Heart left ventricle (tissue), 16 donors: Measurements from ENCODE around the gene GDF7. TPM values are rescaled to one million over a fixed set of nuclear protein-coding genes. Genes with fewer than 3 reads are reported as not detected.

Experiments
- ATAC-seq, 4 donors: fragments of 200-7000 bp; cut with Tn5 transposase; one replicate each; pipeline ENCODE4 v1.9.1; 2020 to 2022; ENCODE audit warnings: moderate library complexity in 4 of 4, mild to moderate bottlenecking in 3 of 4, moderate number of reproducible peaks in 1 of 4
- DNase-seq, 5 donors: peaks; one replicate each; pipeline ENCODE4 v3.0.0-alpha.2; 2020
- H3K27ac ChIP-seq, 12 donors: fragments of 200-600 bp; sonication (generic) in 4 of 12; one replicate each; pipeline versions ENCODE4 v1.5.0 to v1.8.0; 2016 to 2022; ENCODE audit warnings: mild to moderate bottlenecking in 2 of 12
- H3K27me3 ChIP-seq, 9 donors: fragments of 200-600 bp; sonication (generic) in 2 of 9; one replicate each; pipeline versions ENCODE4 v1.5.1 to v1.8.0; 2016 to 2022; ENCODE audit warnings: mild to moderate bottlenecking in 3 of 9
- H3K36me3 ChIP-seq, 9 donors: fragments of 200-600 bp; sonication (generic) in 2 of 9; one replicate each; pipeline versions ENCODE4 v1.5.0 to v1.8.0; 2018 to 2022; ENCODE audit warnings: mild to moderate bottlenecking in 2 of 9
- H3K4me1 ChIP-seq, 12 donors: fragments of 200-600 bp; sonication (generic) in 4 of 12; one replicate each; pipeline versions ENCODE4 v1.5.0 to v1.8.0; 2016 to 2022; ENCODE audit warnings: mild to moderate bottlenecking in 3 of 12
- H3K4me3 ChIP-seq, 12 donors: fragments of 200-600 bp; sonication (generic) in 4 of 12; one replicate each; pipeline versions ENCODE4 v1.5.0 to v1.8.0; 2017 to 2022; ENCODE audit warnings: mild to moderate bottlenecking in 9 of 12, moderate library complexity in 4 of 12
- H3K9me3 ChIP-seq, 12 donors: fragments of 200-600 bp; sonication (generic) in 4 of 12; one replicate each; pipeline versions ENCODE4 v1.5.0 to v1.8.0; 2016 to 2022; ENCODE audit warnings: mild to moderate bottlenecking in 1 of 12
- CTCF ChIP-seq, 12 donors: fragments of 200-600 bp; sonication (generic) in 4 of 12; IDR thresholded peaks; one replicate each; pipeline versions ENCODE4 v1.5.0 to v1.8.0; 2018 to 2022; ENCODE audit warnings: antibody characterized with exemption in 12 of 12, mild to moderate bottlenecking in 5 of 12
- POLR2A ChIP-seq, 2 donors: fragments of 450-650 bp; IDR thresholded peaks; one replicate each; pipeline ENCODE4 v1.6.1; 2017; ENCODE audit warnings: antibody characterized with exemption in 2 of 2, mild to moderate bottlenecking in 2 of 2, moderate library complexity in 2 of 2
- WGBS, 4 donors: extraction: QIAGEN DNeasy Blood & Tissue Kit in 2 of 4; methylation state at CpG; one replicate each; pipeline versions ENCODE4 v1.1.5 to v1.1.7; 2013 to 2018; 5-methylcytosine and 5-hydroxymethylcytosine counted together
- intact Hi-C, 10 donors: fragments of 100-400 bp; cut with DNase I; formaldehyde crosslinking; loops; one replicate each; pipeline versions ENCODE4 v1.11.1 to v1.14.2; 2022
- polyA plus RNA-seq, 2 donors: library from polyadenylated mRNA; stranded (reverse); fragments of 200-250 nt; gene quantifications; one replicate each; pipeline ENCODE4 v1.2.3, GENCODE V29; 2013
- total RNA-seq, 9 donors: library from RNA; depleted of rRNA in 2 of 9; stranded (reverse); fragments of >200 nt in 2 of 9; fragmentation: NEBNext Ultra II Directional in 3 of 9; extraction: Animal tissue kit (Norgen Biotek cat#: 25700) in 3 of 9; gene quantifications; one replicate each; pipeline versions ENCODE4 v1.1.0 to v1.2.4, GENCODE V29; 2016 to 2023
- donor health status: ischemic (EF 13 %, LVEDD 7.1; RV severe dilation, severe dysfunction).
- donor health status: healthy with polysubstance abuse.
- donor health status: DM: no; HTN: yes; CAD: no.
- donor health status: DM: no; HTN: no; CAD: no.
- donor health status: ischemic (EF 25% LVEDD 6.9; RV normal size, moderate dysfunction).
- donor health status: ischemic (EF 25% LVEDD 5.7; RV mildly dilated, moderate dysfunction).
- donor health status: healthy.
- donor health status: DM: yes; HTN: yes; CAD: no.
- donor health status: ischemic (EF 35%, LVEDD 5.7; RV mildly dilated, moderate dysfunction).
- donor health status: nonischemic (EF 11% LVEDD 7.7; RV severe dilation, severe dysfunction).
- donor health status: DM: yes; HTN: yes; CAD: no.
- donor health status: PGD.
- donor health status: ischemic (EF 29% LVEDD 5.4; RV normal size, mild dysfunction).
- donor health status: nonischemic (EF 23%, LVEDD 6.1; RV moderate dilation, normal function).

GDF7 gene
- total and polyA plus RNA-seq, 11 donors = 0.14 to 1.6 (median 0.55) TPM

GRCh38 chr2:20648206-20648605 is 18.7 kb upstream of the GDF7 start:
- H3K4me1 ChIP-seq = peaks cover 4 to 40% (median 27%) of the 10 kb centered on the region in 12 donors
- DNase-seq = peak in 1 of 5 donors; percentile 17

GRCh38 chr2:20648831-20649230 is 18.1 kb upstream of the GDF7 start:
- Histone ChIP-seq H3K4me3 (no peak overlapping the region), H3K36me3 (peaks cover 0 to 29% (median 21%) of the 10 kb centered on the region in 9 donors), H3K4me1 (peaks cover 4 to 40% (median 27%) of the 10 kb centered on the region in 12 donors), H3K27ac (peak overlapping the region in 1 of 12 donors; percentile 94), H3K27me3 (no peaks in the 10 kb centered on the region), H3K9me3 (no peaks in the 10 kb centered on the region)
- ATAC-seq (no peak), DNase-seq (peak in 2 of 5 donors; percentile 16 to 19)
- intact Hi-C loops = loop anchor here in 2 of 10 donors (10.0 kb wide), 2 partner anchors 514 to 544 kb away; no protein-coding TSS in a partner anchor
- WGBS, 4 donors = 96 to 98% (median 97%) methylated on average over 9 of the region's 9 CpGs
- TF ChIP-seq CTCF (IDR thresholded peaks at IDR 0.05) (no peak), POLR2A (IDR thresholded peaks at IDR 0.05) (no peak)

More at GRCh38 chr2:20648206-20648605, 18.7 kb upstream of the GDF7 start:
- H3K4me3 ChIP-seq = no peak overlapping the region
- no peak for TF ChIP-seq CTCF (IDR thresholded peaks at IDR 0.05)
- no peak for TF ChIP-seq POLR2A (IDR thresholded peaks at IDR 0.05)
- H3K27ac ChIP-seq = peak overlapping the region in 1 of 12 donors; percentile 94
- no peak for ATAC-seq
- H3K36me3 ChIP-seq = peaks cover 0 to 35% (median 27%) of the 10 kb centered on the region in 9 donors
- intact Hi-C loops = loop anchor here in 2 of 10 donors (10.0 kb wide), 2 partner anchors 513 to 543 kb away; no protein-coding TSS in a partner anchor
- 87 to 94% (median 91%) methylated on average over 4 of the region's 4 CpGs for WGBS, 4 donors
- H3K27me3 ChIP-seq = no peaks in the 10 kb centered on the region
- no peaks in the 10 kb centered on the region for H3K9me3 ChIP-seq

- Histone ChIP-seq H3K27me3 (no peaks in the 10 kb centered on the region), H3K4me3 (peak overlapping the region in 8 of 12 donors; percentile 75 to 100 (median 98)), H3K4me1 (peaks cover 4 to 40% (median 27%) of the 10 kb centered on the region in 12 donors), H3K36me3 (peaks cover 0 to 21% (median 15%) of the 10 kb centered on the region in 9 donors), H3K27ac (peak overlapping the region in 1 of 12 donors; percentile 94), H3K9me3 (no peaks in the 10 kb centered on the region)
- intact Hi-C loops = loop anchor here in 2 of 10 donors (10.0 kb wide), 2 partner anchors 515 to 545 kb away; no protein-coding TSS in a partner anchor
- no peak for ATAC-seq
- WGBS, 4 donors = 84 to 95% (median 90%) methylated on average over 10 to 11 of the region's 11 CpGs
- TF ChIP-seq CTCF (IDR thresholded peaks at IDR 0.05) = no peak
- TF ChIP-seq POLR2A (IDR thresholded peaks at IDR 0.05) = no peak
- peak in 2 of 5 donors; percentile 29 to 54 for DNase-seq
Observed at GRCh38 chr2:20649576-20649975, 17.4 kb upstream of the GDF7 start.

GRCh38 chr2:20649976-20650375 is 17.0 kb upstream of the GDF7 start:
- Histone ChIP-seq H3K36me3 (peaks cover 0 to 17% (median 11%) of the 10 kb centered on the region in 9 donors), H3K9me3 (no peaks in the 10 kb centered on the region), H3K4me3 (peak overlapping the region; percentile 75 to 100 (median 97)), H3K27ac (peak overlapping the region in 3 of 12 donors; percentile 90 to 94 (median 92)), H3K4me1 (peaks cover 4 to 40% (median 27%) of the 10 kb centered on the region in 12 donors), H3K27me3 (no peaks in the 10 kb centered on the region)
- intact Hi-C loops = loop anchor here in 2 of 10 donors (10.0 kb wide), 2 partner anchors 515 to 545 kb away; no protein-coding TSS in a partner anchor
- no peak for DNase-seq
- 74 to 83% (median 79%) methylated on average over 7 of the region's 7 CpGs for WGBS, 4 donors
- no peak for ATAC-seq
- no peak for TF ChIP-seq CTCF (IDR thresholded peaks at IDR 0.05)
- TF ChIP-seq POLR2A (IDR thresholded peaks at IDR 0.05) = no peak
